Activated CD4-positive, alpha-beta T cell treated with anti-CD3 and anti-CD28 coated beads, Interleukin-2, amount 10 ng/mL, durations not matched to agents 7 days and 5 days (primary cell): ENCODE measurements around the gene GNG13. TPM values are rescaled to one million over a fixed set of nuclear protein-coding genes. Genes with fewer than 3 reads are reported as not detected.

Source experiments
- CTCF ChIA-PET: fragments of 350-600 bp; sonication (Branson Sonifier 250); formaldehyde crosslinking; loops from one replicate; lab custom pipeline; 2021; ENCODE audit warnings: antibody characterized with exemption; lab: Charles Lee
- POLR2A ChIA-PET: fragments of 350-600 bp; sonication (Branson Sonifier 250); formaldehyde crosslinking; loops from one replicate; lab custom pipeline; 2021; ENCODE audit warnings: antibody characterized with exemption; lab: Charles Lee
- DNase-seq: peaks from one replicate; pipeline ENCODE4 v3.0.0-alpha.2; 2020
- H3K27ac Mint-ChIP-seq: one replicate; pipeline ENCODE4 v1.8.0; 2021; ENCODE audit warnings: mild to moderate bottlenecking, moderate library complexity, mixed read lengths
- H3K27me3 Mint-ChIP-seq: one replicate; pipeline ENCODE4 v1.8.0; 2021; ENCODE audit warnings: mixed read lengths
- H3K36me3 Mint-ChIP-seq: one replicate; pipeline ENCODE4 v1.8.0; 2021; ENCODE audit warnings: low read depth, mixed read lengths
- H3K4me1 Mint-ChIP-seq: one replicate; pipeline ENCODE4 v1.8.0; 2021; ENCODE audit warnings: mixed read lengths
- H3K4me3 Mint-ChIP-seq: one replicate; pipeline ENCODE4 v1.8.0; 2021; ENCODE audit warnings: mild to moderate bottlenecking, moderate library complexity, mixed read lengths
- H3K9me3 Mint-ChIP-seq: one replicate; pipeline ENCODE4 v1.8.0; 2021; ENCODE audit warnings: mixed read lengths
- total RNA-seq, 2 experiments: library from RNA; stranded (reverse); gene quantifications; one replicate each; pipeline ENCODE4 v1.2.3, GENCODE V29; 2021

The GNG13 gene
- total RNA-seq, 2 experiments from 2014 or later, result not detected

GRCh38 chr16:774086-775001 is 26.2 kb downstream of the GNG13 start:
- ChIA-PET POLR2A (no interaction called here), CTCF (no interaction called here)
- H3K4me3 Mint-ChIP-seq, result no peak overlapping the region

GRCh38 chr16:772959-773358 is 27.6 kb downstream of the GNG13 start:
- Mint-ChIP-seq H3K27ac (no peak overlapping the region), H3K36me3 (no peaks in the 10 kb centered on the region), H3K4me3 (no peak overlapping the region), H3K9me3 (no peaks in the 10 kb centered on the region), H3K27me3 (peaks cover 4% of the 10 kb centered on the region), H3K4me1 (no peaks in the 10 kb centered on the region)
- ChIA-PET POLR2A (no interaction called here), CTCF (no interaction called here)
- DNase-seq, result no peak

More at GRCh38 chr16:774086-775001, 26.2 kb downstream of the GNG13 start:
- Mint-ChIP-seq H3K27me3 (peaks cover 4% of the 10 kb centered on the region), H3K9me3 (no peaks in the 10 kb centered on the region), H3K36me3 (no peaks in the 10 kb centered on the region), H3K27ac (no peak overlapping the region), H3K4me1 (no peaks in the 10 kb centered on the region)
- no peak for DNase-seq

GRCh38 chr16:770411-770810 is 30.1 kb downstream of the GNG13 start:
- Mint-ChIP-seq H3K4me3 (no peak overlapping the region), H3K27ac (no peak overlapping the region), H3K4me1 (no peaks in the 10 kb centered on the region), H3K9me3 (no peaks in the 10 kb centered on the region), H3K27me3 (no peaks in the 10 kb centered on the region), H3K36me3 (no peaks in the 10 kb centered on the region)
- no peak for DNase-seq
- POLR2A ChIA-PET, result no interaction called here
- CTCF ChIA-PET, result no interaction called here

- no peak overlapping the region for H3K27ac Mint-ChIP-seq
- no peaks in the 10 kb centered on the region for H3K4me1 Mint-ChIP-seq
- no peak for DNase-seq
- no peak overlapping the region for H3K4me3 Mint-ChIP-seq
- ChIA-PET POLR2A (no interaction called here), CTCF (no interaction called here)
- no peaks in the 10 kb centered on the region for H3K9me3 Mint-ChIP-seq
- H3K27me3 Mint-ChIP-seq, result no peaks in the 10 kb centered on the region
- H3K36me3 Mint-ChIP-seq, result no peaks in the 10 kb centered on the region
Observed at GRCh38 chr16:769934-770333, 30.6 kb downstream of the GNG13 start.

GRCh38 chr16:769184-769784 is 31.2 kb downstream of the GNG13 start:
- CTCF ChIA-PET, result no interaction called here
- no peaks in the 10 kb centered on the region for H3K27me3 Mint-ChIP-seq
- H3K27ac Mint-ChIP-seq, result no peak overlapping the region
- no peaks in the 10 kb centered on the region for H3K4me1 Mint-ChIP-seq
- no peak overlapping the region for H3K4me3 Mint-ChIP-seq
- H3K36me3 Mint-ChIP-seq, result no peaks in the 10 kb centered on the region
- no peaks in the 10 kb centered on the region for H3K9me3 Mint-ChIP-seq
- no peak for DNase-seq
- POLR2A ChIA-PET, result no interaction called here

- DNase-seq, result no peak
- no peaks in the 10 kb centered on the region for H3K9me3 Mint-ChIP-seq
- H3K4me1 Mint-ChIP-seq, result no peaks in the 10 kb centered on the region
- ChIA-PET CTCF (no interaction called here), POLR2A (no interaction called here)
- H3K27ac Mint-ChIP-seq, result no peak overlapping the region
- H3K27me3 Mint-ChIP-seq, result no peaks in the 10 kb centered on the region
- no peak overlapping the region for H3K4me3 Mint-ChIP-seq
- H3K36me3 Mint-ChIP-seq, result no peaks in the 10 kb centered on the region
Observed at GRCh38 chr16:768428-768827, 32.1 kb downstream of the GNG13 start.

GRCh38 chr16:767743-768235 is 32.7 kb downstream of the GNG13 start:
- H3K9me3 Mint-ChIP-seq, result no peaks in the 10 kb centered on the region
- H3K36me3 Mint-ChIP-seq, result no peaks in the 10 kb centered on the region
- no peaks in the 10 kb centered on the region for H3K4me1 Mint-ChIP-seq

GRCh38 chr16:766820-767640 is 33.5 kb downstream of the GNG13 start:
- no peak overlapping the region for H3K4me3 Mint-ChIP-seq
- no peaks in the 10 kb centered on the region for H3K36me3 Mint-ChIP-seq
- CTCF ChIA-PET, result interaction anchor here (1.1 to 1.4 kb wide), 2 partner anchors 9 to 17 kb away, joined by 3 to 5 read pairs; no protein-coding TSS in a partner anchor
- H3K27me3 Mint-ChIP-seq, result no peaks in the 10 kb centered on the region
- POLR2A ChIA-PET, result no interaction called here
- H3K9me3 Mint-ChIP-seq, result no peaks in the 10 kb centered on the region
- no peak overlapping the region for H3K27ac Mint-ChIP-seq
- DNase-seq, result no peak
- H3K4me1 Mint-ChIP-seq, result no peaks in the 10 kb centered on the region

More at GRCh38 chr16:767743-768235, 32.7 kb downstream of the GNG13 start:
- Mint-ChIP-seq H3K27me3 (no peaks in the 10 kb centered on the region), H3K27ac (no peak overlapping the region), H3K4me3 (no peak overlapping the region)
- ChIA-PET POLR2A (no interaction called here), CTCF (no interaction called here)
- no peak for DNase-seq

- H3K4me3 Mint-ChIP-seq, result no peak overlapping the region
- H3K36me3 Mint-ChIP-seq, result no peaks in the 10 kb centered on the region
- no peak overlapping the region for H3K27ac Mint-ChIP-seq
- no peaks in the 10 kb centered on the region for H3K9me3 Mint-ChIP-seq
- ChIA-PET POLR2A (no interaction called here), CTCF (interaction anchor here (1.1 to 1.4 kb wide), 2 partner anchors 10 to 18 kb away, joined by 3 to 5 read pairs; no protein-coding TSS in a partner anchor)
- H3K4me1 Mint-ChIP-seq, result no peaks in the 10 kb centered on the region
- no peaks in the 10 kb centered on the region for H3K27me3 Mint-ChIP-seq
- no peak for DNase-seq
Observed at GRCh38 chr16:766008-766819, 34.3 kb downstream of the GNG13 start.

GRCh38 chr16:765488-765865 is 35.1 kb downstream of the GNG13 start:
- ChIA-PET CTCF (interaction anchor here (1.4 kb wide), 1 partner anchor 19 kb away, joined by 5 read pairs; no protein-coding TSS in a partner anchor), POLR2A (no interaction called here)
- H3K4me1 Mint-ChIP-seq, result no peaks in the 10 kb centered on the region
- no peaks in the 10 kb centered on the region for H3K9me3 Mint-ChIP-seq
- no peaks in the 10 kb centered on the region for H3K36me3 Mint-ChIP-seq
- no peaks in the 10 kb centered on the region for H3K27me3 Mint-ChIP-seq
- no peak overlapping the region for H3K4me3 Mint-ChIP-seq
- no peak for DNase-seq
- H3K27ac Mint-ChIP-seq, result no peak overlapping the region

- H3K4me1 Mint-ChIP-seq, result no peaks in the 10 kb centered on the region
- no peak for DNase-seq
- H3K4me3 Mint-ChIP-seq, result no peak overlapping the region
- no peaks in the 10 kb centered on the region for H3K36me3 Mint-ChIP-seq
- no peak overlapping the region for H3K27ac Mint-ChIP-seq
- H3K27me3 Mint-ChIP-seq, result no peaks in the 10 kb centered on the region
- no peaks in the 10 kb centered on the region for H3K9me3 Mint-ChIP-seq
- CTCF ChIA-PET, result no interaction called here
- POLR2A ChIA-PET, result no interaction called here
Observed at GRCh38 chr16:764848-765487, 35.6 kb downstream of the GNG13 start.
